Fibroblast of pulmonary artery (primary cell): ENCODE measurements around the gene CRYBG1.
"Not testable (repeated sequence)": the region's sequence is repeated elsewhere in the genome, so short reads cannot be mapped to it uniquely, and the experiment has no call there.

Experiments
- DNase-seq: peaks from one replicate; pipeline ENCODE4 v3.0.0-alpha.2; 2010; ENCODE audit warnings: low read depth
- H3K4me3 ChIP-seq: replicated peaks from 2 replicates; pipeline ENCODE4 v1.5.1; 2011; ENCODE audit warnings: low read depth, mild to moderate bottlenecking, control low read depth, low read length, moderate library complexity
- CTCF ChIP-seq: IDR thresholded peaks from 2 replicates; pipeline ENCODE4 v1.5.1; 2011; ENCODE audit warnings: mild to moderate bottlenecking, control low read depth, low read length, inconsistent platforms; ENCODE audit errors: missing control alignments

CRYBG1 gene

GRCh38 chr6:106387875-106388274, 27.4 kb downstream of the CRYBG1 start:
- TF ChIP-seq CTCF: no peak
- no peak for DNase-seq
- H3K4me3 ChIP-seq: no peak overlapping the region

DNA sequence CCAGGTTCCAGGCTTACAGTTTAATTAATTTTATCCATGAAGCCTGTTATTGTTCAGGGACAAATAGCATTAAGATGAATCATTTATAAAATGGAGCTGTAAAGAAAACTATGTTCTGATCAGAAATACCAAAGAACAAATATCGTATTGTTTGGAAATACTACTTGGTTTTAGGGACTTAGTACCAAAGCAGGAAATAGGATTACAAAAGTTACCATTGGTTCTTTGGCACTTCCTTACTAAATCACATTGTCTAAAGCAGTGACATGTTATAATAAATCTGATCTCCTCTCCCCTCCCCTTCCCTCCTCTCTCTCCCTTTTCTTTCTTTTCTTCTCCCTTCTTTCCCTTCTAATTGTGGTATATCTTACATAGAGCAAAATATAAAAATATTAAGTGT, 29.6 kb downstream of the CRYBG1 start:
- DNase-seq: no peak
- no peak overlapping the region for H3K4me3 ChIP-seq
- no peak for TF ChIP-seq CTCF

DNA sequence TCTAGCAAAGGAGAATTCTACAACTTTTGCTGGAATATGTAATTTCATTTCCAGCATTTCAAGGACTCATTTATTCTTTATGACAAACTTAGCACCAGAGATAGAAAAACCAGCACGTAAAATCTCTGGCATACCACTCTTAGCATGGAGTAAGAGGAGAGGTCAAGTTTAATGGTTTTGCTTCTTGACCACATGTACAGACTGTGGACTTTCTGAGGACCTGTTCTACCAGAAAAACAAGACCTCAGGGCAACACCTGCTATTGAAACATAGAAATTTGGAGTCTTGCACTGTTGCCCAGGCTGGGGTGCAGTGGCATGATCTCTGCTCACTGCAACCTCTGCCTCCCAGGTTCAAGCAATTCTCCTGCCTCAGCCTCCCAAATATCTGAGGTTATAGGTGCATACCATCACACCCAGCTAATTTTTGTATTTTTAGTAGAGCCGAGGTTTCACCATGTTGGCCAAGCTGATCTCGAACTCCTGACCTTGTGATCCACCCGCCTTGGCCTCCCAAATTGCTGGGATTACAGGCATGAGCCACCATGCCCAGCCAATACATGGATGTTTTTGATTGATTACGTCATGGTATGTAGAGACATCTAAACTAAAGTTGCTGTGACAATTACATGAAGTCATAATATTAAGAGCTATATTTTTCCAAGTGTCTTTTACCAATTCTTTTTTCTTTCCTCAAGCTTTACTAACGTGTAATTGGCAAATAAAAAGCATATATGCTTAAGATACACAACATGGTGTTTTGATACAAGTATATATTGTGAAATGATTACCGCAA, 36.1 kb downstream of the CRYBG1 start:
- H3K4me3 ChIP-seq: no peak overlapping the region
- TF ChIP-seq CTCF: no peak
- no peak for DNase-seq

DNA sequence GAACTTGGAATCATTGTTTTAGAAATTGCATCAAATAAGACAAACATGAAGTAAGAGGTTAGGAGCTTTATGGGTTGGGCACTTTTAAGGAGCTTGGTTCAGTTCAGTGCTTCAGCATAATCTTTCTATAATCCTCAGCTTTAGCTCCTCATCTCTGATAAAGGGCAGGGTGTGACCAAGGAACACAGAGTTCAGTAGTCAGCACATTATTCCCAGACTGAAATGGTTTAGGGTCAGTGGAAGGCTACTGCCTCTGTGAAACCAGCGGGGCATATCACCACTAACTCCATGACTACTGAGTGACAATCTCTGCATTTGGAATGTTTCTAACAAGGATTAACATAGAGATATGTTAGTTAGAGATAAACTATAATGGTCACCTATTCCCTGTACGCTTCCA, 36.9 kb downstream of the CRYBG1 start:
- DNase-seq: no peak
- no peak for TF ChIP-seq CTCF

DNA sequence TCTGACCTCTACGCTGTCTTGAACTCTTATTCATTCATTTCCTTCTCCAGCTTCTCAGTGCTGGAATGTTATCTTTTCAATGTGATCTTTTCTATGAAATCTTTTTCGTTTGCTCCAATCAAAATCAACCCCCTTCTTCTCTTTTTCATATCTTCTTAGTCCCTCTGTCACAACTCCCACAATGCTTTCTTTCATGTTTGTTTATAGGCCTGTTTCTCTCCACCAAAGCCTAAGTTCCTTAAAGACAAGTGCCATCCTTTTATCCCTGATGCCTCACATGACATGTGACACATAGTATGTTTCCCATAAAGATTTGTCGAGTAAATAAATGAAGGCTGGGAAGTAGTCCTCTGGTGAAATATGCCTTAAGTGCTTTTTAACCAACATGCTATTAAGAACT, 38.1 kb downstream of the CRYBG1 start:
- no peak for DNase-seq
- no peak overlapping the region for H3K4me3 ChIP-seq
- TF ChIP-seq CTCF: no peak

More for the DNA sequence above, 36.9 kb downstream of the CRYBG1 start:
- no peak overlapping the region for H3K4me3 ChIP-seq

GRCh38 chr6:106405044-106405443, 44.5 kb downstream of the CRYBG1 start:
- DNase-seq, H3K4me3 ChIP-seq: not testable (repeated sequence)

DNA sequence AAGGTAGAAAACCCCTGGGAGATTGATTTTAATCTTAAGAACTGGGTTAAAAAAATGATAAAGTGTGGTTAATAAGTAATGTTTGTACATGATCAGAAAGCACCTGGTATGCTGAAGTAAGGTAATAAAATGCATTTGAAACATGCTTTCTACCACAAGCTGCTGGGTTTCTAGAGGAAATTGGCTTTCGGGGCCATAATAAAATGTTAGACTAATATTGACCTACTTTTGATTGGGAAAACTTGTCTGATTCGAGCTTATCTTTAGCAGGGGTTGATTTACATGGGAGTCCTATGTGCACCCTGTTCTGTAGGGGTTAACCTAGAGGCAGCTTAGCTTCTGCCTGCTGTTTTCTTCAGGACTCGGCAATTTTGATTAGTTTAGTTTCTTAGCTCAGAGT, 50.5 kb downstream of the CRYBG1 start:
- H3K4me3 ChIP-seq: no peak overlapping the region
- no peak for DNase-seq
- TF ChIP-seq CTCF: no peak
